ENCODE results near the gene APH1A.
"Not testable (repeated sequence)": the region's sequence is repeated elsewhere in the genome, so short reads cannot be mapped to it uniquely, and the experiment has no call there.

APH1A gene

GRCh38 chr1:150268705-150269403, at the start of gene APH1A:
TSS of gene APH1A (minus strand) at chr1:150269016. CDS start at chr1:150268810, 206 bp downstream.
- peak; percentile 95 to 97 for DNase-seq

- DNase-seq, result not testable (repeated sequence)
Observed at GRCh38 chr1:150314691-150315090, 45.9 kb upstream of the APH1A start.

GRCh38 chr1:150311762-150312161, 42.9 kb upstream of the APH1A start:
- no peak for DNase-seq

- no peak for DNase-seq
Observed at GRCh38 chr1:150309758-150310508, 41.1 kb upstream of the APH1A start.

GRCh38 chr1:150308585-150308984, 39.8 kb upstream of the APH1A start:
- DNase-seq, result not testable (repeated sequence)

DNA sequence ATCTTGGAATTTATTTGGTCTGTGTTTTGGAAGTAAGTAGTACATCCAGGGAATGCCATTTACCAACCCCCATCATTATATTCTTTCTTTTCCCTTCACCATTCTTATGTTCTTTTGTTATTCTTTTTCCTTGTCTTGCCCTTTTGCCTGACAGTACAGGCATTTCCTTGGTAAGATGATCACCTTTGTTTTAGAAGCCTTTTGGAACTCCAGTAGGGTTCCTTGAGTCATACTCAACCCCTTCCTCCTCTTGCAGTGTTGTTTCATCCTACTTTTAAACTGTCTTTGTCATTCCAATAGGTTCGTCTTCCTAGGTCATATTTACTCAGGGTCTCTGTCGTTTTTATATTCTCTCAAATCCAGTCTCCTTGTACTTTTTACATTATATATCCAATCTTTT, 34.1 kb upstream of the APH1A start:
- DNase-seq, result no peak

- DNase-seq, result no peak
Observed at GRCh38 chr1:150302338-150302737, 33.5 kb upstream of the APH1A start.

- DNase-seq, result no peak
Observed at GRCh38 chr1:150299716-150300115, 30.9 kb upstream of the APH1A start.

DNA sequence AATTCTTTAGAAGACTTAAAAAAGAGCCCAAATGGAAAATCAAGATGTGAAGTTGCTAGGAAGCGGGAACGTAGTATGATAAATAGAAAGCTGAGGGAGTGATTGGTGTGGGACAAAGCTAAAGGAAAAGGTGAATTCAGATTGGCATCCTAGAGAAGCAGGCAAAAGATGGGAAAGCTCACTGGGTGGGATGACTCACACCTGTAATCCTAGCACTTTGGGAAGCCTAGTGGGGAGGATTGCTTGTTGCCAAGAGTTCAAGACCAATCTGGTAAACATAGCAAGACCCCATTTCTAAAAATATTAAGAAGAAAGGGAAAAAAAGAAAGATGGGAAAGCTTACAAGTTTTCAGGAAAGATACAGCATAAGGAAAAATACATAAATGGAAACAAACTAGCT, 26.7 kb upstream of the APH1A start:
- no peak for DNase-seq

GRCh38 chr1:150293433-150294253, 24.8 kb upstream of the APH1A start, which contains the start of gene MRPS21:
TSS of gene MRPS21 (plus strand) at chr1:150293861. CDS start at chr1:150294367, 506 bp downstream.
- DNase-seq, result peak; percentile 88 to 90

- DNase-seq, result no peak
Observed at GRCh38 chr1:150288822-150289221, 20.0 kb upstream of the APH1A start.

DNA sequence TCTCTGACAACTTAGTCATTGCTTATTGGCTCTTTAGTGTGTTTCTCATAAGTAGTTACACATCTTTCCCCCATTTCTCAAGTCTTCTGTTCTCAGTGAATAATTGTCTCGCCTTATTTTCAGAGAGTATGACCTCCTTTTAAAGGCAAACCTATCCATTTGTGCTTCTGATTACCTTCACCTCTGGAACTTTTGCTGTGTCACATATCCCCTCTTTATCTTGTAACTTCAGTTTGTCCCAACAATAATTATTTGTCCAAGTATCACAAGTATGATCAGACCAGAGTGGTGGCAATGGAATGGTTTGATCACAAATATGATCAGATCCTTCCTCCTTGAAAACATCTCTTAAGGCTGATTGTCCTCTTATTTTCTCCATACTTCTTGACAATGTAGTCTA, 19.6 kb upstream of the APH1A start:
- DNase-seq, result no peak

GRCh38 chr1:150283260-150283659, 14.4 kb upstream of the APH1A start:
- no peak for DNase-seq

GRCh38 chr1:150282558-150282958, 13.7 kb upstream of the APH1A start:
- no peak for DNase-seq

GRCh38 chr1:150281758-150282557, 13.1 kb upstream of the APH1A start, which contains the start of gene CIART:
TSS of gene CIART (plus strand) at chr1:150282554. CDS start at chr1:150283268, 714 bp downstream.
- DNase-seq, result peak; percentile 96 to 98

DNA sequence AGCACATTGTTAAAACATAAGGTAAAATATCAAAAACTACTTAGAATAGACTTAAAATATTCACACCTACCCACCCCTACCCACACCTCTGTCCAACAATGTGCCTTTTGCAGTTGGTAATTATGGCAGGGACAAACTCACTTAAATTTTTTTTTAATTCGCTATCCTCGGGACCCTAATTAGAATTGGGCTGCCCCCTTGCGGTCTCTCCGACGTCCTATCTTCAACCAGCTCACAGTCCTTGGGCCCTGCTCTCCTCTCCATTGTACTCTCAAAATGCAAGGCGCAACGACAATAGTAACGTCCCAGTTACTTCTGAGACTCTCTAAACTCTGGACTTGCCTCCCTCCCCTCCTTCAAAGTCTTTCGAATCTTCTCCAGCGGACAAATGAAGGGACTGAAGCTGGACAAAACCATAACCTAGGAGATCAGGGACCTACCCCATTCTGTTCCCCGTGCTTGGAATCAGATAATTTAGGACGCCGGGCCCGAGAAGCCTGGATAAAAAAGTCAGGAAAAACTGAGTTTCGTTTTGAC, 12.5 kb upstream of the APH1A start:
- peak; percentile 29 to 56 for DNase-seq

GRCh38 chr1:150280138-150280707, 11.4 kb upstream of the APH1A start:
- no peak for DNase-seq

- no peak for DNase-seq
Observed at GRCh38 chr1:150273311-150273710, 4.5 kb upstream of the APH1A start.

- no peak for DNase-seq
Observed at GRCh38 chr1:150271291-150271959, 2.6 kb upstream of the APH1A start.

GRCh38 chr1:150269451-150269850, 635 bp upstream of the APH1A start:
- DNase-seq, result no peak

DNA sequence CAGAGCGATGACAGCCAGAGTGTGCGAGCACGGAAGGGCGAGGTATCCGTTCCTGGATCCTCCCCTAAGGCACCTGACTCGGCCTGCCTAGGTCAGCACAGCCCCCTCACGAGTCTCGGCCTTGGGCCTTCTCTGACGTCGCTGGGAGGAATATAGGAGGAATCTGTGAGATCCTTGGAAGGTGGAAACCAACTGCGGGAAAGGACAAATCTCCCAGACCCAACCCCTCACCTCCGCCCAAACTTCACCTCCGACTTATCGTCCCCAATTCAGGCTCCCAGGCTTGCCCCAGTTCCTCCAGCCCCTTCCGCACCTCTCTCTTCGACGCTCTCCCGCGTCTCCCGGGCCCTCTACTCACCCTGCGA, 494 bp downstream of the APH1A start:
- DNase-seq, result no peak
